Trophoblast cell (in vitro differentiated cells and primary cell): ENCODE results near the gene TTL.

Source experiments
- DNase-seq, 2 donors: peaks; one replicate each; pipeline ENCODE4 v3.0.0-alpha.2; 2016
- H2AFZ ChIP-seq: 2 replicates; pipeline ENCODE4 v1.6.1; 2013; ENCODE audit warnings: low read length, moderate library complexity, mild to moderate bottlenecking; ENCODE audit not compliant: insufficient read depth, poor library complexity
- H2AK5ac ChIP-seq: 2 replicates; pipeline ENCODE4 v1.6.1; 2013; ENCODE audit warnings: mild to moderate bottlenecking, low read length
- H2BK120ac ChIP-seq: 2 replicates; pipeline ENCODE4 v1.6.1; 2013; ENCODE audit warnings: low read length, mild to moderate bottlenecking, moderate library complexity; ENCODE audit not compliant: insufficient read depth, poor library complexity
- H2BK12ac ChIP-seq: 2 replicates; pipeline ENCODE4 v1.6.1; 2013; ENCODE audit warnings: mild to moderate bottlenecking, low read length, moderate library complexity
- H2BK5ac ChIP-seq: 2 replicates; pipeline ENCODE4 v1.6.1; 2013; ENCODE audit warnings: low read length, low read depth, moderate library complexity, mild to moderate bottlenecking; ENCODE audit not compliant: poor library complexity
- H3K14ac ChIP-seq: 2 replicates; pipeline ENCODE4 v1.6.1; 2013; ENCODE audit warnings: mild to moderate bottlenecking, low read length
- H3K18ac ChIP-seq: 2 replicates; pipeline ENCODE4 v1.6.1; 2013; ENCODE audit warnings: mild to moderate bottlenecking, low read length
- H3K23ac ChIP-seq: 2 replicates; pipeline ENCODE4 v1.6.1; 2013; ENCODE audit warnings: low read length
- H3K27ac ChIP-seq: 2 replicates; pipeline ENCODE4 v1.5.1; 2013; ENCODE audit warnings: low read depth, mild to moderate bottlenecking, inconsistent platforms, low read length, moderate library complexity
- H3K27me3 ChIP-seq: 2 replicates; pipeline ENCODE4 v1.6.1; 2013; ENCODE audit warnings: inconsistent platforms, mild to moderate bottlenecking, low read length, moderate library complexity; ENCODE audit not compliant: insufficient read depth
- H3K36me3 ChIP-seq, 2 experiments: 1 replicate in 1 of 2; 2 replicates in 1 of 2; pipeline ENCODE4 v1.6.1; 2013; ENCODE audit warnings: low read length in 2 of 2, mild to moderate bottlenecking in 2 of 2, moderate library complexity in 1 of 2; ENCODE audit not compliant: insufficient read depth in 2 of 2, control insufficient read depth in 1 of 2
- H3K4ac ChIP-seq: 2 replicates; pipeline ENCODE4 v1.6.1; 2013; ENCODE audit warnings: low read depth, mild to moderate bottlenecking, low read length, moderate library complexity
- H3K4me1 ChIP-seq, 2 experiments: 1 replicate in 1 of 2; 2 replicates in 1 of 2; pipeline ENCODE4 v1.6.1; 2013; ENCODE audit warnings: low read length in 2 of 2, mild to moderate bottlenecking in 2 of 2, moderate library complexity in 1 of 2; ENCODE audit not compliant: insufficient read depth in 2 of 2, control insufficient read depth in 1 of 2
- H3K4me2 ChIP-seq: 2 replicates; pipeline ENCODE4 v1.6.1; 2013; ENCODE audit warnings: inconsistent platforms, mild to moderate bottlenecking, low read length, moderate library complexity
- H3K4me3 ChIP-seq: 2 replicates; pipeline ENCODE4 v1.5.1; 2013; ENCODE audit warnings: mild to moderate bottlenecking, low read depth, low read length, inconsistent platforms
- H3K79me1 ChIP-seq: one replicate; pipeline ENCODE4 v1.6.1; 2013; ENCODE audit warnings: low read length
- H3K79me2 ChIP-seq: 2 replicates; pipeline ENCODE4 v1.6.1; 2013; ENCODE audit warnings: low read length, mild to moderate bottlenecking; ENCODE audit not compliant: control insufficient read depth, insufficient read depth, poor library complexity
- H3K9ac ChIP-seq: 2 replicates; pipeline ENCODE4 v1.6.1; 2013; ENCODE audit warnings: mild to moderate bottlenecking, low read length
- H3K9me3 ChIP-seq: 2 replicates; pipeline ENCODE4 v1.6.1; 2013; ENCODE audit warnings: low read depth, mild to moderate bottlenecking, control low read depth, inconsistent platforms, low read length; ENCODE audit not compliant: insufficient read depth
- H4K12ac ChIP-seq: 2 replicates; pipeline ENCODE4 v1.6.1; 2013; ENCODE audit warnings: low read depth, mild to moderate bottlenecking, low read length, moderate library complexity
- H4K8ac ChIP-seq: 2 replicates; pipeline ENCODE4 v1.6.1; 2013; ENCODE audit warnings: low read depth, mild to moderate bottlenecking, low read length, moderate library complexity
- H4K91ac ChIP-seq: one replicate; pipeline ENCODE4 v1.6.1; 2013; ENCODE audit warnings: low read depth, mild to moderate bottlenecking, low read length, moderate library complexity
- WGBS: extraction: QIAGEN DNeasy Blood & Tissue Kit; methylation state at CpG from one replicate; pipeline ENCODE4 v1.1.7; 2013; ENCODE audit warnings: missing lambda C conversion rate; ENCODE audit not compliant: insufficient read length, insufficient coverage; ENCODE audit errors: extremely low coverage; 5-methylcytosine and 5-hydroxymethylcytosine counted together

TTL gene

DNA sequence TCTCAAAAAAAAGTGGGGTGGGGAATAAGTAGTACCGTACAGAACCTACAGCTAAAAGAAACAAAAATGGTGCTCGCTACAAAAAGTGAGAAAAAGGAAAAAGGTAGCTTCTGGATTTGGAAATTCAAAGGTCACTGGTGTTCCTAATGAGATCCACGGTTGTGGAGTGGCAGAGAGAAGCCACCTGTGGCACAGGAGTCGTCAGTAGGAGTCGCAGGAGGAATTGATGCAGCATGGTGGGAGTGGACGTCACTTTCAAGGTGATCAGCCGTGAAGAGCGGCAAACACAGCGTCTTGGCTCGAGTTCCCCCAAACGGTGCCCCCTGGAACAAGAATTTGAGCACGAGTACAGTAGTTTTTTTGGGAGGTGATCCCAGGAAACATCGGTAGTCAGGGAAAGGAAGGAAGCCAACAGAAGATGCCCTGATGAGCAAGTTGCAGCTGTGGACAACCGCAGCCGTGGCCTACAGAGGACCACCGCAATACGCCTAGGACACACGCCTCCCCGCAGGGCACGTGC is 1.4 kb upstream of the TTL start:
- Histone ChIP-seq H4K8ac (no peak overlapping the region), H3K23ac (no peak overlapping the region), H2AFZ (no peak overlapping the region), H3K4me1 (peaks cover 8% of the 10 kb centered on the region in 2 experiments), H3K18ac (no peak overlapping the region), H2BK120ac (no peak overlapping the region), H3K9me3 (no peaks in the 10 kb centered on the region), H2AK5ac (no peak overlapping the region), H3K14ac (no peak overlapping the region), H3K79me1 (peaks cover 8% of the 10 kb centered on the region), H2BK5ac (no peak overlapping the region), H4K12ac (no peak overlapping the region), H3K4me2 (peak overlapping the region; percentile 97), H3K4me3 (no peak overlapping the region), H2BK12ac (no peak overlapping the region), H3K27me3 (no peaks in the 10 kb centered on the region), H3K27ac (no peak overlapping the region), H4K91ac (no peak overlapping the region), H3K9ac (no peak overlapping the region), H3K79me2 (peaks cover 6% of the 10 kb centered on the region), H3K36me3 (no peaks in the 10 kb centered on the region), H3K4ac (no peak overlapping the region)
- DNase-seq: peak in 1 of 2 donors; percentile 13
- no CpG with 5 or more reads among the region's 20 CpGs for WGBS

DNA sequence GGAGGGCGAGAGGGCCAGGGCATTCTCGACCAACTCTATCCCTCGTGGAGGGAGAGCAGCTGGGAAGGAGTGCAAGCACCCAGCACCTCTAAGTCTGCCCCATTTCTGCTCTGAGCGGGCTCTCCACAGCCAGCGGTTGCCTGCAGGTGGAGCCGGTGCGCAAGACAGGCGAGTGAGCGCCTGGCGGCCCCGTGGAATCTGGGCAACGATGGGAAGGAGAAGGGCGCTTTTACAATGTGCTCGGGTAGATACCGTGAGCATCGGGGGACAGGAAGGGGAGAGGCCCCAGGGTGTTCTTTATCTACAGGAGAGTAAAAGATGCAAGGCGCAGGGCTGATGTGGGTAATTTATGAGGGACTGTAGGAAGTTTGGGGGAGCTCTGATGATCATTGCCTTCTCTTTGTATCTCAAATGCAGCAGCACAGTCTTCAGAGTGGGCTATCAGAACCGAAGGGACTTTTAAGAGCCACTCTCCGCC is 867 bp upstream of the TTL start:
- H3K4me3 ChIP-seq: peak overlapping the region; percentile 80

DNA sequence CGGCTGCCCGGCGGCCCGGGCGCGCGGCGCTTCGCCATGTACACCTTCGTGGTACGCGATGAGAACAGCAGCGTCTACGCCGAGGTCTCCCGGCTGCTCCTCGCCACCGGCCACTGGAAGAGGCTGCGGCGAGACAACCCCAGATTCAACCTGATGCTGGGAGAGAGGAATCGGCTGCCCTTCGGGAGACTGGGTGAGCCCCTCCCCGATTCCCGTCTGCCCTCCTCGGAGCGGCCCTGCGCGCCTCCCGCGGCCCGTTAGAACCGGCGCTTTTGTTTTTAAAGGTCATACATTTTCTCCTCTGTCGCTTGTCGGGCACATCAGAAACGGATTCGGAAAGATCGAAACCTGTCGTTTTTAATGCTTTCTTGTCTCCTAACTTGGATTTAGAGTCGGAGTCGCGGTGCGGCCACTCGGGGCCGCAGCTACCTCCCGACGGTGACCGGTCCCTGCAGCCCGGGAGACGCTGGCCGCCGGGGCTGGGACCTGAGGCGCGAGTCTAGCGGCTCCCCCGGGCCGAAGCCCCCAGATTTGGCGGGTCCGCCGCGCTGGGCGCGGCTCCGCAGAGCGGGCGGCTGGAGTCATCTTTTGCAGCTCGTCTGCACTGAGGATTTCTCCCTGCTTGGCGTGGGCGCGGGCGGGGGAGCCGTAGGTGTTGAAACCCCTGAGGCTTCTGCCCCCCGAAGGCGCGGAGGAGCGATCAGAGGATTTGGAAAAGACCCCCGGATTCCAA is 519 bp downstream of the TTL start:
- Histone ChIP-seq H2AK5ac (no peak overlapping the region), H3K27me3 (no peaks in the 10 kb centered on the region), H2BK5ac (no peak overlapping the region), H3K27ac (peak overlapping the region; percentile 44), H3K23ac (no peak overlapping the region), H3K9ac (peak overlapping the region; percentile 79), H3K79me1 (peaks cover 8% of the 10 kb centered on the region), H3K79me2 (peaks cover 6% of the 10 kb centered on the region), H3K4ac (no peak overlapping the region), H4K91ac (peak overlapping the region; percentile 63), H2BK12ac (no peak overlapping the region), H2BK120ac (no peak overlapping the region), H4K12ac (peak overlapping the region; percentile 74), H3K18ac (peak overlapping the region; percentile 93), H2AFZ (peak overlapping the region; percentile 70), H3K4me2 (peak overlapping the region; percentile 70), H3K14ac (peak overlapping the region; percentile 92), H4K8ac (peak overlapping the region; percentile 89), H3K36me3 (peaks cover 0 to 1% of the 10 kb centered on the region in 2 experiments), H3K9me3 (no peaks in the 10 kb centered on the region), H3K4me1 (peaks cover 8% of the 10 kb centered on the region in 2 experiments), H3K4me3 (peak overlapping the region; percentile 80)
- WGBS: no CpG with 5 or more reads among the region's 77 CpGs
- DNase-seq: peak; percentile 21 to 49

More for the DNA sequence above, 867 bp upstream of the TTL start:
- Histone ChIP-seq H3K27me3 (no peaks in the 10 kb centered on the region), H3K79me2 (peaks cover 6% of the 10 kb centered on the region), H3K36me3 (no peaks in the 10 kb centered on the region), H3K4me2 (peak overlapping the region; percentile 97), H4K12ac (no peak overlapping the region), H3K27ac (peak overlapping the region; percentile 40), H3K4me1 (peaks cover 8% of the 10 kb centered on the region in 2 experiments), H2AFZ (peak overlapping the region; percentile 73), H2AK5ac (no peak overlapping the region), H2BK12ac (no peak overlapping the region), H4K91ac (peak overlapping the region; percentile 53), H3K4ac (no peak overlapping the region), H2BK5ac (no peak overlapping the region), H3K14ac (no peak overlapping the region), H3K23ac (no peak overlapping the region), H2BK120ac (no peak overlapping the region), H3K18ac (no peak overlapping the region), H3K9me3 (no peaks in the 10 kb centered on the region), H4K8ac (peak overlapping the region; percentile 82), H3K9ac (peak overlapping the region; percentile 4), H3K79me1 (peaks cover 8% of the 10 kb centered on the region)
- peak; percentile 75 to 91 for DNase-seq
- no CpG with 5 or more reads among the region's 19 CpGs for WGBS

DNA sequence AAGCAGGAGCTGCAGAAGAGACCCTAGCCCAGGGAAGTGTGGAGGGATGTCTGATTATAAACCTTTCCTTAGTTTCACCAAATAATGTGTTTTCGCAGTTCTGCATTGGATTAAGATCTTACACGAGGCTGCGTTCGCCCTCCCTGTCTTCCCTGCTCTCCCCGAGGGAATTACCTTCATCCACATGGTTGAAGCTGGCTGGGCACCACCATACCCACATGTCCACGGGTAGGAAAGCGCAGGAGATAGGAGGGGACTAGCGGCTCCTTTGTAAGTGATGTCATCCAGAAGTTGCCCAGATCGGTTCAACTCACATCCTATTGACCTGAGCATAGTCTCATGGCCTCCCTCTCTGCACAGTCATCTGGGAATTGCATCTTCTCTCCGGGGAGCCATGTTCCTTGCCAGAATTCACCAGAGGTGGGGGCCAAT is 1.1 kb downstream of the TTL start:
- Histone ChIP-seq H3K36me3 (peaks cover 0 to 3% of the 10 kb centered on the region in 2 experiments), H3K4ac (no peak overlapping the region), H3K4me1 (peaks cover 8% of the 10 kb centered on the region in 2 experiments), H4K12ac (no peak overlapping the region), H3K14ac (no peak overlapping the region), H2BK12ac (no peak overlapping the region), H4K91ac (no peak overlapping the region), H3K79me2 (peaks cover 6% of the 10 kb centered on the region), H2BK5ac (no peak overlapping the region), H3K4me2 (peak overlapping the region; percentile 70), H3K23ac (no peak overlapping the region), H3K79me1 (peaks cover 8% of the 10 kb centered on the region), H2AK5ac (no peak overlapping the region), H3K27me3 (no peaks in the 10 kb centered on the region), H3K9me3 (no peaks in the 10 kb centered on the region), H3K9ac (peak overlapping the region; percentile 79), H2BK120ac (no peak overlapping the region), H2AFZ (peak overlapping the region; percentile 59), H3K27ac (no peak overlapping the region), H4K8ac (no peak overlapping the region), H3K4me3 (peak overlapping the region; percentile 80), H3K18ac (peak overlapping the region; percentile 19)
- WGBS: no CpG with 5 or more reads among the region's 10 CpGs
- peak; percentile 6 to 42 for DNase-seq
